Measurements from ENCODE around the gene WNT9A.

DNA sequence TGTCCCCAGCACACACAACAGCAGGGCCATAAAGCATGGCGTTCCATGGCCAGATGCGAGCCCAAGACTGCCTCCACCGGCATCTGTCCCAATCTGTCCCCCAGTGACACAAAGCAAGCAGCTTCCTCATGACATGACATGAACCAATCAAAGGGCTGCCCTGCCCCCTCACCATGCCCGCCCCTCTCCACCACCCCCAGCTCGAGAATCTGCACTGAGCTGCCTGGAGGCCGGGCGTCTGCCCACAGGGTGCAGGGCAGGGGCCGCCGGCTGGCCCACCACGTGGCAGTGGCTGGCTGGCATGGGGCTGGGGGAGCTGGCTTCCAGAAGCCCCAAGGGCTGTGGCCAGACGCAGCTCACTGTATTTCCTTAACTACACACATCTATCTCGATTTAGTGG is 27.8 kb downstream of the WNT9A start:
- TF ChIP-seq, protein P1, sequence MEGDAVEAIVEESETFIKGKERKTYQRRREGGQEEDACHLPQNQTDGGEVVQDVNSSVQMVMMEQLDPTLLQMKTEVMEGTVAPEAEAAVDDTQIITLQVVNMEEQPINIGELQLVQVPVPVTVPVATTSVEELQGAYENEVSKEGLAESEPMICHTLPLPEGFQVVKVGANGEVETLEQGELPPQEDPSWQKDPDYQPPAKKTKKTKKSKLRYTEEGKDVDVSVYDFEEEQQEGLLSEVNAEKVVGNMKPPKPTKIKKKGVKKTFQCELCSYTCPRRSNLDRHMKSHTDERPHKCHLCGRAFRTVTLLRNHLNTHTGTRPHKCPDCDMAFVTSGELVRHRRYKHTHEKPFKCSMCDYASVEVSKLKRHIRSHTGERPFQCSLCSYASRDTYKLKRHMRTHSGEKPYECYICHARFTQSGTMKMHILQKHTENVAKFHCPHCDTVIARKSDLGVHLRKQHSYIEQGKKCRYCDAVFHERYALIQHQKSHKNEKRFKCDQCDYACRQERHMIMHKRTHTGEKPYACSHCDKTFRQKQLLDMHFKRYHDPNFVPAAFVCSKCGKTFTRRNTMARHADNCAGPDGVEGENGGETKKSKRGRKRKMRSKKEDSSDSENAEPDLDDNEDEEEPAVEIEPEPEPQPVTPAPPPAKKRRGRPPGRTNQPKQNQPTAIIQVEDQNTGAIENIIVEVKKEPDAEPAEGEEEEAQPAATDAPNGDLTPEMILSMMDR (IDR thresholded peaks at IDR 0.05; ENCODE audit: insufficient read depth, low read length) = no peak
- TF ChIP-seq POLR2AphosphoS5 (IDR thresholded peaks at IDR 0.05; ENCODE audit: low read depth) (no peak), GABPA (IDR thresholded peaks at IDR 0.05; ENCODE audit: low read depth) (no peak)
- TF ChIP-seq, protein P2, sequence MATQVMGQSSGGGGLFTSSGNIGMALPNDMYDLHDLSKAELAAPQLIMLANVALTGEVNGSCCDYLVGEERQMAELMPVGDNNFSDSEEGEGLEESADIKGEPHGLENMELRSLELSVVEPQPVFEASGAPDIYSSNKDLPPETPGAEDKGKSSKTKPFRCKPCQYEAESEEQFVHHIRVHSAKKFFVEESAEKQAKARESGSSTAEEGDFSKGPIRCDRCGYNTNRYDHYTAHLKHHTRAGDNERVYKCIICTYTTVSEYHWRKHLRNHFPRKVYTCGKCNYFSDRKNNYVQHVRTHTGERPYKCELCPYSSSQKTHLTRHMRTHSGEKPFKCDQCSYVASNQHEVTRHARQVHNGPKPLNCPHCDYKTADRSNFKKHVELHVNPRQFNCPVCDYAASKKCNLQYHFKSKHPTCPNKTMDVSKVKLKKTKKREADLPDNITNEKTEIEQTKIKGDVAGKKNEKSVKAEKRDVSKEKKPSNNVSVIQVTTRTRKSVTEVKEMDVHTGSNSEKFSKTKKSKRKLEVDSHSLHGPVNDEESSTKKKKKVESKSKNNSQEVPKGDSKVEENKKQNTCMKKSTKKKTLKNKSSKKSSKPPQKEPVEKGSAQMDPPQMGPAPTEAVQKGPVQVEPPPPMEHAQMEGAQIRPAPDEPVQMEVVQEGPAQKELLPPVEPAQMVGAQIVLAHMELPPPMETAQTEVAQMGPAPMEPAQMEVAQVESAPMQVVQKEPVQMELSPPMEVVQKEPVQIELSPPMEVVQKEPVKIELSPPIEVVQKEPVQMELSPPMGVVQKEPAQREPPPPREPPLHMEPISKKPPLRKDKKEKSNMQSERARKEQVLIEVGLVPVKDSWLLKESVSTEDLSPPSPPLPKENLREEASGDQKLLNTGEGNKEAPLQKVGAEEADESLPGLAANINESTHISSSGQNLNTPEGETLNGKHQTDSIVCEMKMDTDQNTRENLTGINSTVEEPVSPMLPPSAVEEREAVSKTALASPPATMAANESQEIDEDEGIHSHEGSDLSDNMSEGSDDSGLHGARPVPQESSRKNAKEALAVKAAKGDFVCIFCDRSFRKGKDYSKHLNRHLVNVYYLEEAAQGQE (IDR thresholded peaks at IDR 0.05; ENCODE audit: insufficient replicate concordance, low read depth) = no peak
